Tibial artery (tissue), 4 donors: ENCODE results near the gene IFNA21.

ENCODE experiments used
- DNase-seq, 2 donors: peaks; one replicate each; pipeline ENCODE4 v3.0.0-alpha.2; 2019
- H3K27ac ChIP-seq, 2 donors: fragments of 200-600 bp; sonication (generic) in 1 of 2; 1 replicate in 1 of 2; 2 replicates in 1 of 2; pipeline ENCODE4 v1.5.1; 2018 to 2019; ENCODE audit warnings: mild to moderate bottlenecking in 1 of 2
- H3K27me3 ChIP-seq, 2 donors: fragments of 200-600 bp; sonication (generic) in 1 of 2; one replicate each; pipeline versions ENCODE4 v1.5.1 to v1.6.0; 2016 to 2019
- H3K36me3 ChIP-seq, 3 donors: fragments of 200-600 bp; sonication (generic) in 2 of 3; one replicate each; pipeline ENCODE4 v1.5.1; 2016 to 2019; ENCODE audit warnings: mild to moderate bottlenecking in 2 of 3
- H3K4me1 ChIP-seq, 4 donors: fragments of 200-600 bp; sonication (generic) in 2 of 4; 1 replicate in 3 of 4; 2 replicates in 1 of 4; pipeline ENCODE4 v1.5.1; 2016 to 2019
- H3K4me3 ChIP-seq, 2 donors: fragments of 200-600 bp; sonication (generic) in 1 of 2; 1 replicate in 1 of 2; 2 replicates in 1 of 2; pipeline ENCODE4 v1.5.1; 2018 to 2019; ENCODE audit warnings: mild to moderate bottlenecking in 2 of 2
- H3K9me3 ChIP-seq, 3 donors: fragments of 200-600 bp; sonication (generic) in 1 of 3; one replicate each; pipeline ENCODE4 v1.5.1; 2016 to 2019
- intact Hi-C: fragments of 100-400 bp; cut with DNase I; formaldehyde crosslinking; loops from one replicate; pipeline ENCODE4 v1.15.0; 2023; ENCODE audit warnings: low total_unique reads
- TF ChIP-seq, protein P1 (sequence below), 2 experiments: fragments of 200-600 bp in 1 of 2; fragments of 450-650 bp in 1 of 2; IDR thresholded peaks; one replicate each; pipeline ENCODE4 v1.5.1; 2017 to 2019; ENCODE audit warnings: antibody characterized with exemption in 2 of 2, mild to moderate bottlenecking in 1 of 2, moderate library complexity in 1 of 2

The IFNA21 gene

GRCh38 chr9:21171351-21171750 is 4.9 kb upstream of the IFNA21 start:
- Histone ChIP-seq H3K4me1 (no peaks in the 10 kb centered on the region), H3K27me3 (no peaks in the 10 kb centered on the region), H3K27ac (no peak overlapping the region), H3K36me3 (no peaks in the 10 kb centered on the region), H3K4me3 (no peak overlapping the region), H3K9me3 (no peaks in the 10 kb centered on the region)
- no peak for DNase-seq
- intact Hi-C loops, result no loop called here
- TF ChIP-seq, protein P1, sequence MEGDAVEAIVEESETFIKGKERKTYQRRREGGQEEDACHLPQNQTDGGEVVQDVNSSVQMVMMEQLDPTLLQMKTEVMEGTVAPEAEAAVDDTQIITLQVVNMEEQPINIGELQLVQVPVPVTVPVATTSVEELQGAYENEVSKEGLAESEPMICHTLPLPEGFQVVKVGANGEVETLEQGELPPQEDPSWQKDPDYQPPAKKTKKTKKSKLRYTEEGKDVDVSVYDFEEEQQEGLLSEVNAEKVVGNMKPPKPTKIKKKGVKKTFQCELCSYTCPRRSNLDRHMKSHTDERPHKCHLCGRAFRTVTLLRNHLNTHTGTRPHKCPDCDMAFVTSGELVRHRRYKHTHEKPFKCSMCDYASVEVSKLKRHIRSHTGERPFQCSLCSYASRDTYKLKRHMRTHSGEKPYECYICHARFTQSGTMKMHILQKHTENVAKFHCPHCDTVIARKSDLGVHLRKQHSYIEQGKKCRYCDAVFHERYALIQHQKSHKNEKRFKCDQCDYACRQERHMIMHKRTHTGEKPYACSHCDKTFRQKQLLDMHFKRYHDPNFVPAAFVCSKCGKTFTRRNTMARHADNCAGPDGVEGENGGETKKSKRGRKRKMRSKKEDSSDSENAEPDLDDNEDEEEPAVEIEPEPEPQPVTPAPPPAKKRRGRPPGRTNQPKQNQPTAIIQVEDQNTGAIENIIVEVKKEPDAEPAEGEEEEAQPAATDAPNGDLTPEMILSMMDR (IDR thresholded peaks at IDR 0.05), result no peak

- no peaks in the 10 kb centered on the region for H3K27me3 ChIP-seq
- no peak overlapping the region for H3K4me3 ChIP-seq
- no peaks in the 10 kb centered on the region for H3K4me1 ChIP-seq
- no peak overlapping the region for H3K27ac ChIP-seq
- no peaks in the 10 kb centered on the region for H3K36me3 ChIP-seq
- no peaks in the 10 kb centered on the region for H3K9me3 ChIP-seq
- TF ChIP-seq, protein P1 (IDR thresholded peaks at IDR 0.05), result no peak
- no peak for DNase-seq
- intact Hi-C loops, result no loop called here
Observed at GRCh38 chr9:21165516-21165915, 944 bp downstream of the IFNA21 start.

DNA sequence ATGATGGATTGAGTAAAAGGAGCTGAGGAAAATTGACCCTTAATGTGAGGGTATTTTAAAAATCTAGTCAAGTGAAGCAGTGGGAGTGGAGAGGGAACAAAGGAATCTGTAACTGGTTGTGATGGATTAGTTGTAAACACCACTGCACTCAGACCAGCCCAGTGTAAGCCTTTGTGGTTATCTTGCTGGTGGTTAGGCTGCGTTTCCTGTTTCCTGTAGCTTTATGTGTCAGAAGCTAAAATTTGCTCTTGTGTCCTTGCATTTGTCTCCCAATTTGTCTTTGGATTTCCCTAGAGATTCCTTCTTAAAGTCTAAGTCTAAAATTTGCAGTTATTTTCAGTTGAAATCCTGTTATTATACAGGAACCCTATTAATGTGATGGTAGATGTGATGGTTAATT is 6.3 kb downstream of the IFNA21 start:
- intact Hi-C loops, result no loop called here
- Histone ChIP-seq H3K9me3 (no peaks in the 10 kb centered on the region), H3K4me3 (no peak overlapping the region), H3K36me3 (no peaks in the 10 kb centered on the region), H3K4me1 (no peaks in the 10 kb centered on the region), H3K27me3 (no peaks in the 10 kb centered on the region), H3K27ac (no peak overlapping the region)
- TF ChIP-seq, protein P1 (IDR thresholded peaks at IDR 0.05), result no peak
- no peak for DNase-seq

DNA sequence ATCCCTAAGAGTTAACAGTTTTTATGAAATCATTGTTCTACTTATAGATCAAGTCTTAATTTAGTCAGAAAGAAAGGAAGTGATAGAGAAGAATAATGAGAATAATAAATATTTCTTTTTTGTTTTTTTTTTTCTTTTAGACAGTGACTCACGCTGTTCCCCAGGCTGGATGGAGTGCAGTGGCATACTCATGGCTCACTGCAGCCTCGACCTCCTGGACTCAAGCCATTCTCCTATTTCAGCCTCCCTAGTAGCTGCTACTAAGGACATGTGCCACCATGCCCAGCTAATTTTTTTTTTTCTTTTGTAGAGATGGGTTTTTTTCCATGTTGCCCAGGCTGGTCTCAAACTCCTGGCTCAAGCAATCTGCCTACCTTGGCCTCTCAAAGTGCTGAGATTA is 11.0 kb downstream of the IFNA21 start:
- no peak overlapping the region for H3K27ac ChIP-seq
- peaks cover 0 to 7% (median 3%) of the 10 kb centered on the region in 4 donors for H3K4me1 ChIP-seq
- H3K4me3 ChIP-seq, result no peak overlapping the region
- no peaks in the 10 kb centered on the region for H3K9me3 ChIP-seq
- TF ChIP-seq, protein P1 (IDR thresholded peaks at IDR 0.05), result no peak
- no peaks in the 10 kb centered on the region for H3K27me3 ChIP-seq
- intact Hi-C loops, result no loop called here
- no peak for DNase-seq
- H3K36me3 ChIP-seq, result no peaks in the 10 kb centered on the region

GRCh38 chr9:21154018-21154608 is 12.3 kb downstream of the IFNA21 start:
- Histone ChIP-seq H3K27me3 (no peaks in the 10 kb centered on the region), H3K36me3 (no peaks in the 10 kb centered on the region), H3K9me3 (no peaks in the 10 kb centered on the region), H3K27ac (no peak overlapping the region), H3K4me1 (peaks cover 0 to 7% (median 3%) of the 10 kb centered on the region in 4 donors), H3K4me3 (no peak overlapping the region)
- TF ChIP-seq, protein P1 (IDR thresholded peaks at IDR 0.05), result no peak
- intact Hi-C loops, result no loop called here
- no peak for DNase-seq
